ENCODE results near the gene PRKAR1B. TPM values are rescaled to one million over a fixed set of nuclear protein-coding genes. Genes with fewer than 3 reads are reported as not detected.

PRKAR1B gene
- total and polyA plus RNA-seq, 10 donors, result 9.9 to 39.5 (median 23.5) TPM

GRCh38 chr7:747186-747585 is 20.1 kb upstream of the PRKAR1B start:
- H3K27ac ChIP-seq, result no peak overlapping the region
- no peaks in the 10 kb centered on the region for H3K27me3 ChIP-seq (replicated peaks in 1 of 7)
- H3K4me1 ChIP-seq, result peaks cover 0 to 9% (median 0%) of the 10 kb centered on the region in 6 donors
- DNase-seq, result peak; percentile 15
- H3K4me3 ChIP-seq, result no peak overlapping the region
- peaks cover 0 to 55% (median 7%) of the 10 kb centered on the region in 6 donors for H3K36me3 ChIP-seq
- intact Hi-C loops (cut with DNase I; ENCODE audit: low total_unique reads), result no loop called here
- peaks cover 0 to 2% (median 0%) of the 10 kb centered on the region in 8 donors for H3K9me3 ChIP-seq
- TF ChIP-seq POLR2A (IDR thresholded peaks at IDR 0.05) (no peak), POLR2AphosphoS5 (IDR thresholded peaks at IDR 0.05) (no peak), CTCF (IDR thresholded peaks at IDR 0.05 in 8 of 11, conservative IDR thresholded peaks at IDR 0.05 in 3 of 11) (no peak)
- 85 to 96% (median 88%) methylated on average over 12 of the region's 12 CpGs for WGBS, 5 donors

GRCh38 chr7:746155-747061 is 19.3 kb upstream of the PRKAR1B start:
- H3K9me3 ChIP-seq, result peaks cover 0 to 2% (median 0%) of the 10 kb centered on the region in 8 donors
- H3K4me3 ChIP-seq, result no peak overlapping the region
- no peak for TF ChIP-seq POLR2A (IDR thresholded peaks at IDR 0.05)
- peak in 2 of 3 donors; percentile 15 to 35 for TF ChIP-seq POLR2AphosphoS5 (IDR thresholded peaks at IDR 0.05)
- no peak for TF ChIP-seq CTCF (IDR thresholded peaks at IDR 0.05 in 8 of 11, conservative IDR thresholded peaks at IDR 0.05 in 3 of 11)
- H3K36me3 ChIP-seq, result peaks cover 0 to 58% (median 14%) of the 10 kb centered on the region in 6 donors
- H3K27ac ChIP-seq, result peak overlapping the region in 3 of 8 donors; percentile 11 to 56 (median 24)
- intact Hi-C loops (cut with DNase I; ENCODE audit: low total_unique reads), result no loop called here
- 86 to 92% (median 89%) methylated on average over 38 to 40 of the region's 40 CpGs for WGBS, 5 donors
- H3K27me3 ChIP-seq (replicated peaks in 1 of 7), result no peaks in the 10 kb centered on the region
- DNase-seq, result peak; percentile 69
- peaks cover 0 to 9% (median 0%) of the 10 kb centered on the region in 6 donors for H3K4me1 ChIP-seq

- TF ChIP-seq POLR2AphosphoS5 (IDR thresholded peaks at IDR 0.05), result peak in 2 of 3 donors; percentile 39 to 48
- no peak for TF ChIP-seq POLR2A (IDR thresholded peaks at IDR 0.05)
- TF ChIP-seq CTCF (IDR thresholded peaks at IDR 0.05 in 8 of 11, conservative IDR thresholded peaks at IDR 0.05 in 3 of 11), result no peak
- Histone ChIP-seq H3K36me3 (peaks cover 0 to 58% (median 19%) of the 10 kb centered on the region in 6 donors), H3K4me1 (peaks cover 0 to 9% (median 0%) of the 10 kb centered on the region in 6 donors), H3K27ac (peak overlapping the region in 3 of 8 donors; percentile 11 to 56 (median 24)), H3K27me3 (replicated peaks in 1 of 7) (no peaks in the 10 kb centered on the region), H3K9me3 (peaks cover 0 to 2% (median 0%) of the 10 kb centered on the region in 8 donors), H3K4me3 (no peak overlapping the region)
- 85 to 88% (median 86%) methylated on average over 23 of the region's 23 CpGs for WGBS, 5 donors
- intact Hi-C loops (cut with DNase I; ENCODE audit: low total_unique reads), result no loop called here
- DNase-seq, result peak; percentile 61
Observed at GRCh38 chr7:745431-746154, 18.5 kb upstream of the PRKAR1B start.
